Stimulated activated CD8-positive, alpha-beta memory T cell treated with anti-CD3 and anti-CD28 coated beads, Interleukin-7, amount 100 ng/mL, for 4 hours (primary cell): ENCODE measurements around the gene ADAMTS15.
"Not testable (repeated sequence)": the region's sequence is repeated elsewhere in the genome, so short reads cannot be mapped to it uniquely, and the experiment has no call there.

Source experiments
- DNase-seq, 2 donors: peaks; one replicate each; pipeline ENCODE4 v3.0.0-alpha.2; 2020; ENCODE audit warnings: low read depth in 2 of 2

The ADAMTS15 gene

DNA sequence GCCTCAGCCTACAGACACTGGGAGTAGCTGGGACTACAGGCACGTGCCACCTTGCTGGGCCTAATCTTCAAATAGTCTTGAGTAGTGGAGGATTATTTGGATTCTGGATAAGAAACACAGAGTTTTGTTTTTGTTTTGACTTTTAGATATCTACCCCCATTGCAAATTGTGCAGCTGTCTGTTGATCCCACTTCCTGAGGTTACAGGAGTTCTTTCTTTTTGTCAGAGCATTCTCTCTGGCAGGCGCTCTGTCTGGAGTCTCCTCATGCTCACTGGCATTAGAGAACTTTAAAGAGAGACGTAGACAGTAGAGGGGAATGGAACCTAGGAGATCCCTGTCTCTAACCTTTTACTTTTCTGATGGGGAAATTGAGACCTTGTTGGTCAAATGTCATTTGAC lies 12.3 kb upstream of the ADAMTS15 start:
- DNase-seq, result no peak

DNA sequence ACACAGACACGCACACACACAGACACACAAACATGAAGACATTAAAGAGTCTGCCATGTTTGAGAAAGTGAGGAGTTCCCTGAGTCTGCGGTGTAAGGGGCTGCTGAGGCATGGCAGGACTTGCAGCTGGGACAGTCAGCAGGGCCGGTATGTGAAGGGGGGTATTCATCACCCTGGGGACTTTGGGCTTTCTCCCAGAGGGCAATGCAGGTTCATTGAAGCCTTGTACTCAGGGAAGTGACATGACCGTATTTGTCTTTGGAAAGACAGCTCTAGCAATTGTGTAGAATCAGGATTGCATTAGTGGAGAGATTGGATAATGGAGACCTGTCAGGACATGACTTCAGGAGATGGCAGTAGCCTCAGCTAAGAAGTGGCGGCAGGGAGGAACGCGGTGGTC lies 10.6 kb upstream of the ADAMTS15 start:
- DNase-seq, result no peak

DNA sequence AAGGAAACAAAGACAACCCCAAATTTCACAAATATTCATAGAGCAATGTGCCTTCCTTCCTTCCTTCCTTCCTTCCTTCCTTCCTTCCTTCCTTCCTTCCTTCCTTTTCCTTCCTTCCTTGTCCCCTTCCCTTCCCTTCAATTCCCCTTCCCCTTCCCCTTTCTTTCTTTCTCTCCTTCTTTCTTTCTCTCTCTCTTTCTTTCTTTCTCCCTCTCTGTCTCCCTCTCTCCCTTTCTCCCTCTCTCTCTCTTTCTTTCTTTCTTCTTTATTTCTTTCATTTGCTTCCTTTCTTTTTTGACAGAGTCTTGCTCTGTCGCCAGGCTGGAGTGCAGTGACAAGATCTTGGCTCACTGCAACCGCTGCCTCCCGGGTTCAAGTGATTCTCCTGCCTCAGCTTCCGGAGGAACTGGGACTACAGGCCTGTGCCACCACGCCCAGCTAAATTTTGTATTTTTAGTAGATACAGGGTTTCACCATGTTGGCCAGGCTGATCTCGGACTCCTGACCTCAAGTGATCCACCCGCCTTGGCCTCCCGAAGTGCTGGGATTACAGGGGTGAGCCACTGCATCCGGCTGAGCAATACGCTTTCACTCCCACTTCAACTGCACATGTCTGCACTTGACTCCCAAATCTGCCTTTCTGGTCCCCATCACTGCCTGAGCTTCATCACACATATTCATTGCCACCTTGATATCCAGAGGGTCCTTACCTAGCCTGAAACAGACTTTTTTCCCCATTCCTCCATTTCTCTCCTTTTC lies 9.9 kb upstream of the ADAMTS15 start:
- DNase-seq, result not testable (repeated sequence)

DNA sequence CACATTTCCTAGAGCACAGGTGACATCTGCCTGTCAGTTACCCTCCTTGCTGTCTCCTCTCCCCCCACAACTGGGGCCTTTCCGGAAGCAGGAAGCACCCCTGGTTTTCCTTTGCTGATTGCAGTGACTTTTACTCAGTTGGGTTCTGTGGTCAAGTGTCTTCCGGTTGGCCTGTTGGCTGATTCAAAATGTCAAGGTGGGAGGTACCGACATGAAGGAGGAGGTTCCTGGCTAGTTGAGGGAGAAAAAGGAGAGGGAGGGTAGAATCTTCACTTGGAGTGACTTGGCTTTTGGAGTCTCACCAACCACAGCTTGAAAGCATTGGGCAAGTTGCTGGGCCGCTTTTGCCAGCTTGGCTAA lies 9.3 kb upstream of the ADAMTS15 start:
- no peak for DNase-seq

DNA sequence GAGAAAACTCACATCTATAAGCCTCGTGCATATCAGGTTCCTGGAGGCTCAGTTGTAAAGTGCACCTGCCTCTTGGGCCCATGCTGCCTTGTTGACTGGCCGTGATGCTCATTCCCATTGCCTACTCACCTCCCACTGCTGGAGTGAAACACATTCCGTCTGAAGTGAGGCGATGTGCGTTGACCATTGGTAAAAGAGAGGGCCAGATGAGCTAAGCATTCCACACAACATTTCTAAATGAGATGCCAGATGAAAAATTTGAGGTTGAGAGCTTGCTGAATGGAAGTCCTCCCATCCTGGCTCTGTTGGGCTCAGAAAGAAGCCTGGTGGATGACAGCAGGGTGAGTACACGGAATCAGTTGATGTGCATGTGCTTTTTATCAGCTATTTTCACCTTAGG lies 8.6 kb upstream of the ADAMTS15 start:
- no peak for DNase-seq

DNA sequence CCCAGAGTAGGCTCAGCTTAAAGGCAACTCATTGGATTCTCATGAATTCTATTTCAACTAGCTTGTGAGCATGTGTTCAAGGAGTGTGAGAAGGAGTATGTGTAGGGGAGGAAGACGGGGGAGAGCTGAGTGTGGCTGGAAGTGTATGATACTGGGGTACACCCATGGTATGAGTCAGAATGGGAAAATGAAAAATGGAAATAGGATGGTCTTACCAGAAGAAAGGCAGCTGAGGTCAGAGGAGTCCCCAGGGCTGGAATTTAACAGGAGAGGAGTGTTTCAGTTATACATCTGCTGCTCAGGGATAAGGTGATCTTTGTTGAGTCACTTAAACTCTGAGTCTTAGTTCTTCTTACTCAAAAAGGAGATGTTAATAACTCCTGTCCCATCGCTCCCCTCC lies 6.7 kb upstream of the ADAMTS15 start:
- DNase-seq, result no peak

DNA sequence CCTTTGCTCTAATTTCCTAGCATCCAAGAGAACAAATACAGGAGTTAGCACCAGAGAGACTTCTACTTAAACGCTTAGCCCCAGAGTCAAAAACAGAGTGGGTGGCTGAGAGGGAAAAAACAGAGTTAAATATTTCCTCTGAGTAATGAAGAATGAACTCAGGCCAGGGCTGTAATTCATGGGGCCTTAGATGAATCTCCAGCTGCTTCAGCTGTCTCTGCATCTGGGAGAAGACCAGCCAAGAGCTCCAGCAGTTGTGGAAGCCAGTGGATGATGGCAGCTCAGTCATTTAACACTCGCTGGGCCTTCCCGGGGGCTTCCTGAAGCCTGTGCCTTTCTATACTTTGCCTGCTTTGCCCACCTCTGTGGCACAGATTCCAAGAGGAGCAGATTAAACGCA lies 5.7 kb upstream of the ADAMTS15 start:
- DNase-seq, result no peak

DNA sequence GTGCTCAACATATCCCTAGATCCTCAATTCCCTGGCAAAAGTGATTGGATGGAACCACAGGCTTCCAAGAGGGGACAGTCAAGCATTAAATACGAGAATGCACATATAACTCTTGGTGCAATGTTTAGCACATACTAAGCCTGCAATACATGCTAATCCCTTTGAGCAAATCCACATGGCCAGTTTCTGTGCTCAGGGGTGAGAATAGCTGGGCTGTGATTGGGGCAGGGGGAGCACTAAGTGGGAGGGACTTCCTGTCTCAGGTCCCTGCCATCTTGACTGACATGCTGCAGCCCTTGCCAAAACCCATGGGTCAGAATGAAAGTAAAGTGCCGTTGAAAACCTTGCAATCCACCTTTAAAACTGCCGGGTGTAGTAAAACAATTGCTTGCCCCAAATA lies 2.7 kb upstream of the ADAMTS15 start:
- DNase-seq, result no peak

DNA sequence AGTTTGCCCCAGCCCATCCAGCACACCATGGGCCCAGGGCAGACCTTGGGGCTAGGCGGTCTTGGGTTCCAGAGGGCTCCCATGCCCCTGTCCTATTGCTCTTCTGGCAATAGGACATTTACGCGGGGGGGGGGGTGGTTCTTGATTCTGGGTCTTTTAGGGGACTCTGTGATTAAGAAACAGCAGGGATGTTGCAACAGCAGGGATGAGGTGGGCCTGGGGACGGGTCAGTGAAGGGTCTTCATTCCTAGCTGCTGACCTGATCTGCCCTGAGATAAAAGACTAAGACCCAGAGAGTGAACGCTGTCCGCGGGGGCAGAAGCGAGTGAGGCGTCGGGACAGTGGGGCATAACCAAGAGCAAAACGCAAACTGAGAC lies 418 bp upstream of the ADAMTS15 start:
- no peak for DNase-seq

DNA sequence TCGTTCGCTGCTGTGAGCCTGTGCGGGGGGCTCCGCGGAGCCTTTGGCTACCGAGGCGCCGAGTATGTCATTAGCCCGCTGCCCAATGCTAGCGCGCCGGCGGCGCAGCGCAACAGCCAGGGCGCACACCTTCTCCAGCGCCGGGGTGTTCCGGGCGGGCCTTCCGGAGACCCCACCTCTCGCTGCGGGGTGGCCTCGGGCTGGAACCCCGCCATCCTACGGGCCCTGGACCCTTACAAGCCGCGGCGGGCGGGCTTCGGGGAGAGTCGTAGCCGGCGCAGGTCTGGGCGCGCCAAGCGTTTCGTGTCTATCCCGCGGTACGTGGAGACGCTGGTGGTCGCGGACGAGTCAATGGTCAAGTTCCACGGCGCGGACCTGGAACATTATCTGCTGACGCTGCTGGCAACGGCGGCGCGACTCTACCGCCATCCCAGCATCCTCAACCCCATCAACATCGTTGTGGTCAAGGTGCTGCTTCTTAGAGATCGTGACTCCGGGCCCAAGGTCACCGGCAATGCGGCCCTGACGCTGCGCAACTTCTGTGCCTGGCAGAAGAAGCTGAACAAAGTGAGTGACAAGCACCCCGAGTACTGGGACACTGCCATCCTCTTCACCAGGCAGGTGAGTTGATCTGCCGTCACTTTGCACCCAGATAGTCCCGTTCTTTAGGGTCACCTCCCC lies 1.0 kb downstream of the ADAMTS15 start:
- no peak for DNase-seq

DNA sequence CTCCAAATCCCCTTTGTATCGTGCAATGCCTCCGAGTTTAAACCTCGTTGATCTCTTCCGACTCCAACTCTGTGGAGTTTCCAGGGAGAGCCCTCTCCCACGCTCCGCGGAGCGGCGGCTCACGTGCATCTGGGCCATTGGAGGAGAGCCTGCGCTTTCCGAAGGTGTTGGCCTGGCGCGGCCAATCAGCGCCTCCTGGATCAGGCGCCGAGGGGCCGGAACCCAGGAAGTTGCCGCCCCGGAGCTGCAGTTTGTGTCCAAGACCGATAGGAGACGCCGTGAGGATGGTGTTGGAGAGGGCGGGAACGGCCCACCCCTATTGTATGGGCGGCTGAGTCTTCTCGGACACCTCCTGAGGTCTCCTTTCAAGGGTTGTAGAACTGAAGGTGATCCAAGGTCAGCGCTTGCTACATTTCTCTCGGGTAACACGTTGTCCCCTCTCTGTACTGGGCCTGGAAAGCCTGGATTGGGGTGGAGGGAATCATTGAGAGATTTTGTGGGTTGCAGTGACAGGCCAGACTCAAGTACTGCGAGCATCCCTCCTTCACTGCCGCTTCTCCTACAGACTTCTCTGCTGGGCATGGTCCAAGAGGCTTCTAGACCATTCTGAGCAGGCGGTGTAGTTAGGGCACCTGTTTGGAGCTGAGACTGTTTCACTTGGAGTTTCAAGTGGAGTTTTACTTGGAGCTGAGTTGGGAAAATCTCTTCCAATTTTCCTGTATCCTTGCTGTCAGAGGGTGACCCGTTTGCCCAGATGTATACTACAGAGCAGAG lies 1.7 kb downstream of the ADAMTS15 start:
- no peak for DNase-seq

DNA sequence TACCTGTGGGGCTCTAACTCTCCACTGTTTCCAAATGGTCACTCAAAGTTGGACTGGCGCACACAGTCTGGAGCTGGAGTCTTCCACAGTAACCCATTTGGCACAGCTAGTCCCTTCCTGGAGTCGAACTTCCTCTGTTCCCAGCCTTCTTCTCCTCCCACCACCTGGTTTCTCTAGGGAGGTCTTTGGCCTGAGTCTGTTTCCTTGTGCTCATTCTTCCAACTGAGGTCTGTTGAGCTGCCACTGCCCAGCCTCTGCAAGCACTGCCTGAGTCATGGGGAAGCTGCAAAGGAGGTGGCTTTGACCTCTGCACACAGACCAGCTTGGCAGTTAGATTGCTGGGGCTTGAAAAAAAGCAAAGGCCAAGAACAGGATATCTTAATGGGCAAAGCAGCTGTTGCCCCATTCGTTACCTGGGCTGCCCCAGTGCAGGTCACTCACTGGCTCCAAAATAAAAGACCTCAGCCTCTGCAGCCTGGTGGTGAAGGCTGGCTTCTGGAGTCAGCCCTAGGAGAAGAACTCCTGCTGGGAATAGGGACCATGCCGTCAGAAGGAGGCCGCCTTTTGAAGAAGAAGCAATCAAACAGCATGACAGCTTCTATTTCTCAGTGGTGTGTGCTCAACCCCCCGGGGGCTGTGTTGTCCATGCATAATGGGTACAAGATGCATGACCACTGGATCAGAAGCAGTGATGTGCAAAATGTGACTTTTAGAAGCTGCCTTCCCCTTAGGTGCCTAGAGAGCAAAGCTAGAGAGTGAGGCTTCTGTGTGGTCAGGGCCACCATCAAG lies 3.0 kb downstream of the ADAMTS15 start:
- DNase-seq, result no peak

DNA sequence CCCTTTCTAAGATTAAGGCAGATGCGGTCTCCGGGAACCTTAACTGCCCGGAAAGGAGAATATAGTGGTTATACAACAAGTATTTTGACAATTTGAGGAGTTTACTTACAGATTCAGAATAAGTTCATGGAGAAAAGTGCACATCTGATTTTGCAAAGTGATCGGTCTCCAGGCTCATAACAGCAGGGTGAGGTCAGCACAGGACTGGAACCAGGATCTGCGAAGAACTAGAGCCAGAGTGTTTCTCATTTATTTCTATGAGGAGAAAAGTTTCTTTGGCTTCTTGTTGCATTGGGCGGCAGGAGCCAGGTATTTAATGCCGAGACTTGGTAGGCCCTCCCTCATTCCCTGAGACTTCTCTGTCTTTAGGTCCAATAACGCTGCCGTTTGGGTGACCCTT lies 3.7 kb downstream of the ADAMTS15 start:
- no peak for DNase-seq

DNA sequence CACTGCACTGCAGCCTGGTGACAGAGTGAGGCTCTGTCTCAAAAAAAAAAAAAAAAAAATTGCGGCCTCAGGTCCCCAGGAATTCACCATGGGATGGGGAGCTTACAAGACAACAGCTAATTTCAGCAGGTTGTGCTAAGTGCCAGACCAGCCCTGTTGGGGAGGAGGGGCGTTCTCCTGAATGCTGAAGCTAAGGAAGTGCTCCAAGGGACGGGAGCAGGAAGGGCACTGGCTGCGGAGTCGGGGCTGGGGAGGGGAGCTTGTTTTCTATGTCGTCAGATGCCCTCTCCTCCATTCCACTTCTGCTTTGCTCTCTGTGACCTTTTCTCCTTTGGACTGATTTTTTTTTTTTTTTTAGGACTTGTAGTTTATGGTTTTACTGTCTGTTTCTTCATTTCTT lies 4.5 kb downstream of the ADAMTS15 start:
- no peak for DNase-seq

DNA sequence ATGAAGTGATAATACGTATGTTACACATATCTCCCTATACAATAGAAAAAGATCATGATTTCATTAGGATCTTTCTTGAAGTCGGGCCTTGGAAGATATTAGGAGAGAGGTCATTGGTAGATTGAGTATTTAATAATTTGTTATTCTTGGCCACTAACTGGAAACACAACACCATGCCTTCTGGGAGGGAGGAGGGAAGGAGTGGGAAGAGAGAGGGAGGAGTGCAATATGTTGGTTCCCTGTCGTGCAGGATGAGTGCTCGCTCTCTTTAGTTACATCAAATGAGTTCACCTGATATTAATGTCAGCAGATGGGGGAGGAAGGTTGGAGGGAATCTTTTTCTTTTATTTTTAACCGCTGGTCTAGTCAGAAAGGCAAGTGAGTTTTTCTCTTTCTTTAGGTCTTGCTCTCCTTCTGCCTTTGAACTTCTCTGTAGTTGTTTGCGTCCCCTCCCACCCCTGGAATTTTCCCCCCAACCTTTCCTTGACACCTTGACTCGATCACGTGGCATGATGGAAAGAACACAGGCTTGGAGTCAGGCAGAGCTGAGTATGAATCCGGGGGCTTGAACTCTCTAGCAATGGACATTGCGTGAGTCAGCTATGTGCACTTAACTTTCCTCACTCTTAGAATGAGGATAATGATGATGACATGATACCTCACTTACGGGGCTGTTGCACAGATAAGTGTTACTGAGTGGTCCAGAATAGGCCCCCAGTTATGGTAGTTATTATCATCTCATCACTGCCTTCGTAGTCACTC lies 6.2 kb downstream of the ADAMTS15 start:
- no peak for DNase-seq

DNA sequence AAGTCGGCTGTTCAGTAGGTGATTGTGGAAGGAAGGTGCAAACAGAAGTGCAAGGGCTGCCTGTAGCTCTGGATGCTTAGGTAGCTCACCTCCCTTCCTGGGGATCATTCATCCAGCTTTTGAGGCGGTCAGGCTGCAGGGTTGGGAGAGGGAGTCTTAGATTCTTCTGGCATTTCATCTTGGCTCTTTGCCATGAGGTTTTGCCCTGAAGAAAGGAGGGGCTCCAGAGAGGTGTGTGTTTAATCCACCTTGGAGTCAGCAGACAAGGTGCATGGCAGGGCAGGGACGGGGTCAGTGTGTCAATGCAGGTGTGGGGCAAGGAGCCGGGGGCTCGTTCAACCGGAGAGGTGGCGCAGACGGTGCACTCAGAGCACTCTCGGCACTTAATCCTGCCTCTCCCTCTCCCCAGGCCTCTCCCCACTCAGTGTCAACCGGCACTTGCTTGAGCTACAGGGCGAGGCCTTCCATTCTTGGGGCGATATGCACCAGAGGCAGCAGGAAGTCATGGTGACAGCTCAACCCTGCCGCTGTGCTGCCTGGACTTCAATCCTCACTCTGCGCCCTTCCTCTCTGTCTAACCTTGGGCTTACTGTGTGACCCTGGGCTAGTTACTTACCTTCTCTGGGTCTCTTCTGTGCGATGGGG lies 7.2 kb downstream of the ADAMTS15 start:
- DNase-seq, result no peak

DNA sequence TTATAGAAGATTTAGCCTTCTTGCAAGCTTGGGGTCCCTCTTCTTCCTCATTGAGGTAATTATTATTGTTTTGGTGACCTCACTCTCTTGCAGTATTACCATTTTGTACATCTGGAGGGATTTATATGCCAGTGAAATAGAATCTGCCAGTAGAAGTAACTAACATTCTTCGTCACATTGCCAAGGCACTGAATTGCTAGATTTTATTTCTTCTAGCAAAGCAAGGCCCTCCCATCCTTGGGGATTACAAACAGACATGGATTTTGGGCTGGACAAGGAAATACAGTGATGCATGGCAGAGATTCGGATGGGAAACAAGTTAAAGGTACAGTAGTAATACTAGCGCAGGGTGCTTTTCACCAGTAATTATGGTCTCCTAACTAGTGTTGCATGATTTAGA lies 7.8 kb downstream of the ADAMTS15 start:
- DNase-seq, result no peak

DNA sequence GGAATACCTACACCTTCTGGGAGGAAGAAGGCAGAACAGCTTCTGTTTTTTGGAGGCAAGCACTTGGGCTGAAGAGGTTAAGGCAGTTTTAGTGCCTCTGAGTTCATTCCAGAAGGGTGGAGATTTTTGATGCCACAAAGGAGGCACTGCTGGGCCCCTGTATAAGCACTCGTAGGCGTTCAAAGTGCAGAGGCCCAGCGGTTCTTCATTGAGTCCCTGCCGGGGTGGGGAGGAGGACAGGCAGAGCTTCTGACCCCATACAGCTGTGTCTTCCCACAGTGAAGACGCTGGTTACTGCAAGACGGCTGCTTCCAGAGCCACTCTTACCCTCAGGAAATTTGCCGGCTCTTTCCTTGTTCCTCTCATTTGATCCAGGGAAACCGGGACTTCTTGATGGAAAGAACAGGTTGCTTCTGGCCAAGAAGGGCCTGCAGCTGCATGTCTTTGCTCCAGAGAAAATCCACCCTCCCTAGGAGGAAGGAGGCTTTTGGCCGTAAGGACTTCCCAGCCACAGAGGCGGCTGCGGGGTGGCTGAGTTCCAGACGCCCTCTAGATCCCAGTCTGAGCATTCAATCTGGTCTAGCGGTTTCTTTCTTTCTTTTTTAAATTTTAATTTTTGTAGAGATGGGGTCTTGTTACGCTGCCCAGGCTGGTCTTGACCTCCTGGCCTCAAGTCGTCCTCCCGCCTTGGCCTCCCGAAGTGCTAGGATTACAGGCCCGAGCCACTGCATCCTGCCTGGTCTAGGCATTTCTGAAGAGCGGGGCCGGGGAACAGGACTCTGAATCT lies 9.4 kb downstream of the ADAMTS15 start:
- DNase-seq, result no peak

DNA sequence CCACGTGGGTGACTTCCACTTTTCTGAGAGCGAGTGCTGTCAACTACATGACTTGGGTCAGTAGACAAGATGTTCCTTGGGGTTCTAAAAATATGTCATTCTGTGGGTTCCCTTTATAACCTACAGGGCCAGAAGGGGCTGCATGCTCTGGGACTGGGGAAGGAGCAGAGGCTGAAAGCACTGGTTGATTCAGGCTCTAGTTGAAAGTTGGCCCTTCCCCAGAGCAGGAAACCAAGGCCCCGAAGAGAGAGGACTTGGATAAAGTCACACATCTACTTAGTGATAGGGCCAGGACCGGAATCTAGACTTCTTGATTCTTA lies 9.9 kb downstream of the ADAMTS15 start:
- DNase-seq, result no peak

DNA sequence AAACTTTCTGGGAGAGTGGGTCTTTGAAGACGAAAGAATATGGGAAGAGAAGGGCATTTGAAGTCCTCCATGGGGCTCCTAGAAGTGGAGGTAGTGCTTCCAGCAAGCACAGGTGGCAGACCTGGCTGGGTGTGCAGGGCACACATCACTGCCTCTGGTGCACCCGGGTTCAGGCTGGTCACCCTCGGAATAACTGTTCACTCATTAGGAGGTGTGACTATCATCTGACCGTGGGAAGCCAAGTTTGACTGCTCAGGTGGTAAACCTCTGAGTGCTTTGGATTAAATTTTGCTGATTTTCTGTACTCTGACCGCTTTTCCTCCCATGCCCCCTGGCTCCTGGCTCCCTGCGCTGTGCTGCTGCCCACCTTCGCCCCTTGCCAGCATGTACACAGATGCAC lies 11.1 kb downstream of the ADAMTS15 start:
- no peak for DNase-seq
